K562 (cell line): ENCODE data around the gene CCDC88A. TPM values are rescaled to one million over a fixed set of nuclear protein-coding genes. Genes with fewer than 3 reads are reported as not detected.

Source experiments
- ASH1L ChIP-seq: fragments of 450-650 bp; IDR thresholded peaks from 2 replicates; pipeline ENCODE4 v1.6.1; 2018; ENCODE audit warnings: borderline replicate concordance, mild to moderate bottlenecking, low read depth; ENCODE audit not compliant: partially characterized antibody
- CGGBP1 ChIP-seq: fragments of 250-450 bp; sonication (Bioruptor Pico); IDR thresholded peaks from 2 replicates; pipeline ENCODE4 v1.9.0; 2021; ENCODE audit warnings: mild to moderate bottlenecking
- CTCFL ChIP-seq: IDR thresholded peaks from 2 replicates; pipeline ENCODE4 v1.6.1; 2011; ENCODE audit warnings: borderline replicate concordance, low read depth, mild to moderate bottlenecking, moderate library complexity, low read length; ENCODE audit not compliant: insufficient read depth, poor library complexity, severe bottlenecking
- HDAC3 ChIP-seq: fragments of 450-650 bp; IDR thresholded peaks from 2 replicates; pipeline ENCODE4 v1.6.1; 2018; ENCODE audit warnings: borderline replicate concordance, mild to moderate bottlenecking, moderate library complexity; ENCODE audit not compliant: partially characterized antibody
- NR2C1 ChIP-seq, 2 experiments: fragments of 450-650 bp; IDR thresholded peaks; 2 replicates each; pipeline ENCODE4 v1.6.1; 2017; ENCODE audit warnings: mild to moderate bottlenecking in 2 of 2, antibody characterized with exemption in 1 of 2, inconsistent platforms in 1 of 2, missing compliant biosample characterization in 1 of 2, missing genetic modification characterization in 1 of 2
- POLR2AphosphoS5 ChIP-seq: IDR thresholded peaks from 2 replicates; pipeline ENCODE4 v1.6.1; 2011; ENCODE audit warnings: mild to moderate bottlenecking, low read depth, low read length, moderate library complexity; ENCODE audit not compliant: control insufficient read depth, insufficient read depth
- RCOR1 ChIP-seq, 2 experiments: IDR thresholded peaks; 2 replicates each; pipeline ENCODE4 v1.6.1; 2012; ENCODE audit warnings: low read depth in 2 of 2, low read length in 2 of 2, borderline replicate concordance in 1 of 2, improper control_type of control experiment in 1 of 2
- SMC3 ChIP-seq: conservative IDR thresholded peaks from 2 replicates; pipeline ENCODE4 v1.6.1; 2011; ENCODE audit warnings: low read depth, low read length, improper control_type of control experiment; ENCODE audit not compliant: insufficient read depth
- ZNF318 ChIP-seq, 2 experiments: fragments of 450-650 bp; IDR thresholded peaks; 2 replicates each; pipeline ENCODE4 v1.6.1; 2016; ENCODE audit warnings: mild to moderate bottlenecking in 2 of 2, borderline replicate concordance in 1 of 2, low read depth in 1 of 2, moderate library complexity in 1 of 2
- ZNF655 ChIP-seq: fragments of 250-450 bp; sonication (Bioruptor Pico); IDR thresholded peaks from 2 replicates; pipeline ENCODE4 v1.5.0; 2021
- polyA plus RNA-seq, 8 experiments: library from polyadenylated mRNA; depleted of rRNA in 4 of 8; stranded (reverse) in 5 of 8; unstranded in 3 of 8; fragments of >200 nt; fragmentation: Nextera tagmentation in 2 of 8; fragmentation: Illumina TruSeq in 1 of 8; extraction: Ambion mirVana in 2 of 8; extraction: Trizol in 1 of 8; gene quantifications; 2 replicates each; pipeline versions ENCODE4 v1.2.1 to v1.2.3, GENCODE V29; 2011 to 2014; ENCODE audit warnings: inconsistent platforms in 1 of 8, missing spikeins in 1 of 8
- total RNA-seq, 7 experiments: library from RNA; depleted of rRNA in 6 of 7; stranded (reverse); fragments of >200 nt in 6 of 7; fragmentation: Illumina TruSeq in 2 of 7; extraction: Trizol in 2 of 7; gene quantifications; 2 replicates each; pipeline versions ENCODE4 v1.2.1 to v1.2.3, GENCODE V29; 2011 to 2021; ENCODE audit warnings: low replicate concordance in 1 of 7

CCDC88A gene
- total and polyA plus RNA-seq, 9 of the 15 experiments (the other 6 are each of a cell fraction or from before 2014, with no cell fraction given), result 29.3 to 102 (median 55.6) TPM

GRCh38 chr2:55268907-55269644, 150.6 kb downstream of the CCDC88A start, which contains the start of gene MTIF2 (continued):
- TF ChIP-seq ZNF655 (no peak), CTCFL (no peak), POLR2AphosphoS5 (peak; percentile 95), RCOR1 (IDR thresholded peaks at IDR 0.05; ENCODE audit: borderline replicate concordance in 1 of 2, low read depth in 2 of 2, low read length in 2 of 2) (peak in 1 of 2 experiments; percentile 76; a peak in 2 of 4 replicates), ZNF318 (IDR thresholded peaks at IDR 0.05; ENCODE audit: borderline replicate concordance in 1 of 2, low read depth in 1 of 2) (peak in 1 of 2 experiments; percentile 52; a peak in 2 of 4 replicates), ASH1L (peak; percentile 45), SMC3 (0 out of 2 replicates have a peak, but pooled peaks have one; percentile 5), CGGBP1 (CRISPR knock-in tag) (peak; percentile 43; the same call in 1 of the 2 replicates), NR2C1 (IDR thresholded peaks at IDR 0.05) (peak; percentile 88), NR2C1 (tag; IDR thresholded peaks at IDR 0.05) (peak; percentile 94), HDAC3 (no peak)
